Stimulated activated CD8-positive, alpha-beta memory T cell treated with anti-CD3 and anti-CD28 coated beads, Interleukin-15, amount 100 ng/mL, for 24 hours (primary cell): ENCODE results near the gene PSD2.

Source experiments
- DNase-seq: peaks from one replicate; pipeline ENCODE4 v3.0.0-alpha.2; 2020; ENCODE audit warnings: low read depth

The PSD2 gene

DNA sequence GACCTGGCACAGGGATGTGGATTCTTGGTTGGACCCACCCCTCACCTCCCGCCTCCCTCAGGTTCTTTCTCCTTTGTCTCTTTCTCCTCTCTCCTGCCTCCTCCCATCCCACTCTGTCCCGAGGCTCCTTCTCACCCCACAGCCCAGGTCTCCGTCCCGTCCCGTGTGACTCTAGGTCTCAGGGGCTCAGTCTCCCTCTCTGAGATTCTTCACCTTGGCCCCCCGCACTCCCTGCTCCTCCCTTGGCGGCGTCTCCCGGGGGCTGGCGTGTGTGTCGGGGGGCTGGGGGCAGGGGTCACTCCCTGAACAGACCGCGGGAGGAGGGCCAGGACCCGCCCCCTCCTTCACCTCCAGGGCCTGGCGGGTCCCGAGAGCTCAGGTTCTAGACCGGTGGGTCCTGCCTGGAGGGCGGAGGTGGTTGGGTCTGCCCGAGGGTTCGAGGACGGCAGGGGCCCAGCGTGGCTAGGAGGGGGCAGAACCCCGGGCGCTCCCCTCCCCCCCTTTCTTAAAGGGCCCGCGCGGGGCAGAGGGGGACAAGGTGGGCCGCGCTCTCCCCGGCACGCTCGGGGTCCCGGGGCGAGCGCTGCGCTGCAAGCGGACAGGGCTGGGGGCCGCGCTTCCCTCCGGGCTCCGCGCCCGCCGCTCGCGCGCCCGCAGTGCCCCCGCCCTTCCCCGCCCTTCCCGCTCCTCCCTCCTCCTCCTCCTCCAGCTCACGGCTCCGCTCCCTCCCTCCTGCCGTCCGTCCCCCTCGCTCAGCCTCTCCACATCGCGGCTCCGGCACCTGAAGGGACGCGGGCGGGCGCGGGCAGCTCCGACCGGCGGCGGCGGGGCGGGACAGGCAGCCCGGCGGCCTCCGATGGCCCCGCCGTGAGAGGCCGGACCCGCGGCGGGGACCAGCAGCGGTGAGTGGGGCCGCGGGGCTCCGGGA lies at the start of gene PSD2:
Gene PSD2, plus strand, starts transcription at position 735 of the 928 bp plus-strand sequence. CDS start 13,633 bp downstream, outside the sequence.
- no peak for DNase-seq

- no peak for DNase-seq
Measured at GRCh38 chr5:139746691-139747582, 48.7 kb upstream of the PSD2 start.

DNA sequence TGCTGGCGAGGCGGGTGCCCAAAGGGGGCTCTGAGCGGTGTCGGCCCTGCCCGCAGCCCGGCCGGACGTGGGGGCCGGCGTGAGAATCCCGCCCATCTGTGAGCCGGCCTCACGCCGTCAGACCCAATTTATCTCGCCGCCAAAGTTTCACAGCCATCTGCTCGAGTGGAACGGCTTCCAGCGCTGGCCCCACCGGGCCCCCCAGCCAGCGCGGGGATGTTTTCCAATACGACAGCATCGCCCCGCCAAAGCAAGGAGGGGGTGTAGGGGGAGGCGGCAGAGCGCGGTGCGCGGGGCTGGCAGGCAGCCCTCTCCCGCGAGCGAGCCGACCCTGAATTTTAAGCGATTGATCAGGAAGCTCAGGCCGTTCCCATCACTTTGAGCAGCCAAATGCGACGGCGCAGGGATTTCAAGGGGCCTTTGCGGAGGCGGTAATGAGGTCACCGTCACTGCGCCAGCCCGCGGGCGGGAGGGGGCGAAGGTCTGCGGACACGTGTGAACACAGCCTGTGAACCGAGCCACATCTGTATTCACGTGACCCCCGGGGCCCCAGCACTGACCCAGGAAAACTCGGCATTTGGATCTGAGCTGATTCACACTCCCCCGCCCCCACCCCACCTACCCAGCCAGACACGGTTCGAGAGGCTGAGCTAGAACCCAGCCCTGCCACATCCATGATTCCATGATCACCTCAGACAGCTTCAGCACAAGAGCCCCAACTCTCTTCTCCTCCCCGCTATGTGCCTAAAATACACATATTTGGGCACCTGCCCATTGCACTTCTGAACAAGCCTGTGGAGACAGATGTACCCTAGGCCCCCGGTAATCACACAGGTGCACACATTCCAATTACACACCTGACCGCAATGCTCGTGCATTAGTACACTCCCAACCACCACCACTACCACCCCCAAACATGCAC lies 47.8 kb upstream of the PSD2 start:
- no peak for DNase-seq

GRCh38 chr5:139748505-139748826 lies 47.1 kb upstream of the PSD2 start:
- DNase-seq = no peak

DNA sequence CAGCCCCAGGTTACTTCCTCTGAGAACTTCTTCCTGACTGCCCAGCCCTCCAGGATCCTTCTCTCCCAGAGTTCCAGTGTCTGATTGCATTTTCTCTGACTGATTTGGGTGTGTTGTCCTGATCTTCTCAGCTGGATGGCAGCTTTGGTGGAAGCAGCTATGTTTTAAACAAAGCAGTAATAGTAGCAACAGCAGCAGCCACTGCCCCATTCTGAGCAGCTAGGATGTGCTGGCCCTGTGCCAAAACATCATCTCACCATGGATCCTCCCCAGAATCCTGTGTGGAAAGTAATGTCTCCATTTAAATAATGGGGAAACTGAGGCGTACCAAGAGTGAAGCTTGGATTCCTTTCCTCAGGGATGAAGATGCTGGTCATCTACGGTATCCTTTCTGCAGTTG lies 46.4 kb upstream of the PSD2 start:
- no peak for DNase-seq

DNA sequence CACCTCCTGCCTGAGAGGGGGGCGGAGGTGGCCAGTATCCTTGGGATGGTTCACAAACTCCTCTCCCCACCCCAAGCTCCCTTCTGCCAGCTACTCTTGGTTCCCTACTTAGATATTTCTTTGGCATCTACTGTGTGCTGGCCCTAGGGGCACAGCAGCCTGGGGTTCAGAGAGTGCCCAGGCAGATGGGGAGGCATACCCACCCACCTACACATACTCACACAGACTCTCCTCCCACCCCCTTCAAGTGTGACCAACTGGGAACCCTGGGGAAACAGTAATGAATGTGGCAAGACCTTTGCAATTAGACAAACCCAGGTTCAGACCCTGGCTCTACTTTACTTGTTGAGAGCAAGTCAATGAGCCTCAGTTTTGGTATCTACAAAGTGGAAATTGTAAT lies 44.4 kb upstream of the PSD2 start:
- no peak for DNase-seq

- no peak for DNase-seq
Measured at GRCh38 chr5:139752506-139753473, 42.8 kb upstream of the PSD2 start.

DNA sequence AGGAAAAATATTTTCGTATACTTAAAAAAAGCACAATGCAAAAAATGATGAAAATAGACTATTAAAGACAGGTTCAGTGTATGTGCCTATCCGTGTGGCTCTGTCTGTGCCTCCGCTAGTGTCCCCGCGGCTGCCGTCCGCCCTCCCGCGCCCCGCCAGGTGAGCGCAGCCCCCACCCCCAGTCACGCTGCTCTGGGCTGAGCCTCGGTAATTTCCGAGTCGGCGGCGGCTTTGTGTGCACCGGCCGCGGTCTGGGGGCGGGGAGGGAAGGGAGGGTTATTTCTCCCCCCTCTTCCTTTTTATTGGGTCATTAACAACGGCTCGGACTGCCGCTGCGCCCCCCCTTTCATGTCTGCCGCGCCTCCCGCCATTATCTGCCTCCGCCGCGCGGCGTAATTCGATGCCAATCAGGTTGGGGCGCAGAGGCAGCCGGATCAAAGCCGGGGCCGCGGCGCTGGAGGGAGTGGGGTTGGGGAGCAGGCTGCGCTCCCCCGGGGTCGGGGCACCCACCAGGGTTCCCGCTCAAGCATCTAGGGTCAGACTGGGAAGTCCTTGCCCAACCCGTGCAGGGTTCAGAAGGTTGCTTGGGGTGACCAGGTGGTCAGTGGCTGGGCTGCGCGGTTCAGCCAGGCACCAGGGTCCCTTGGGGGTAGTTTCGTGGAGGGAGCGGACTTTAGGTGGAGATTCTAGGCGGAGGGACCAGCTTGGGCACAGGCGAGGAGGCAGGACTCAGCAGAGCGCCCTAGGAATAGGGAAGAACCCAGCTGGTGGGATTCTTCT lies 39.5 kb upstream of the PSD2 start:
- DNase-seq = no peak

DNA sequence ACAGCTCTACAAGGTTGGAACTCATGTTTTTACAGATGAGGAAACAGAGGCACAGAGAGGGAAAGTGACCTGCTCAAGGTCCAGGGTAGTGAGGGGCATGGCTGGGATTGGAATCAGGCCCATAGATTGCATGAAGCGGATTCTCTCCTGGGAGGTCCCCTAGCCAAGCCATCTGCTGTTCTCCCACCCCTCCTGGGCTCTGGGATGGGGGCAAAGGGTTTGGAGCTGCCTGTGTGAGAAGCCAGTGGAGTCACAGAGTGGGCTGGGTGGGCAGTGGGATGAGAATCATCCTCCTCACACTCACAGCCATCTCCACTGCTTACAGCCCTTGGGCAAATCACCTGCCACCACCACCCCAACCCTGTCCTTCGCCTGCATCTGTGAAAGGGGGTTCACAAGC lies 38.6 kb upstream of the PSD2 start:
- DNase-seq = no peak

DNA sequence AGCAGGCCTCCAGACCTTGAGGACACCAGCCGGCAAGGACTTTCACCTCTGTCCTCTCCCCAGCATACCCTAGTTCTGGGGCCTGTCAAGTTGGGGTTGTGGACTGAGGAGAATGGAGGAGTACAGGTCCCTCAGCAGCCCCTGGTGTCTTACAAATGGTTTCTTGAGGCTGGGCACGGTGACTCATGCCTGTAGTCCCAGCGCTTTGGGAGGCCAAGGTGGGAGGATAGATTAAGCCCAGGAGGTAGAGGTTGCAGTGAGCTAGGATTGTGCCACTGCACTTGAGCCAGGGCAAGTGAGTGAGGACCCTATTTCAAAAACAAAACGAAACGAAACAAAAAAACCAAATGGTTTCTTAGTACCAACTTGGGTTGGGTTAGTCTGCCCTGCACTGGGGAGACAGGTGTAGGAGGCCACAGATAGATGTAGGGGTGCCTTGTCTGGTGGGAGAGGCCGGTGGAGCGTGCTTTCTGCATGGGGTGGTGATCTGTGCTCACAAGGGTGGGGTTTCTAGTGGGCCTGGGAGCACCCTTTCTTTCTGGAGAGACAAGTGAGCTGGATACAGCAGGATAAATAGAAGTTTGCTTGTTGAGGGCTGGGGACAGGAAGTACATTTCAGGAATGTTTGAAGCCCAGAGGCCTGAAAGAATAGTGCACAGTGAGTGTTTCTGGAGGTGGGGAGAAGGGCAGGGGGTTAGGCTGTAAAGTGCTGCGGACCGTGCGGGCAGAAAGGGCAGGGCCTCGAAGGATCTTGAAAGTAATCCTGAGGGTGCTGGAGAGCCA lies 37.7 kb upstream of the PSD2 start:
- no peak for DNase-seq

GRCh38 chr5:139758510-139759075 lies 37.0 kb upstream of the PSD2 start:
- no peak for DNase-seq

DNA sequence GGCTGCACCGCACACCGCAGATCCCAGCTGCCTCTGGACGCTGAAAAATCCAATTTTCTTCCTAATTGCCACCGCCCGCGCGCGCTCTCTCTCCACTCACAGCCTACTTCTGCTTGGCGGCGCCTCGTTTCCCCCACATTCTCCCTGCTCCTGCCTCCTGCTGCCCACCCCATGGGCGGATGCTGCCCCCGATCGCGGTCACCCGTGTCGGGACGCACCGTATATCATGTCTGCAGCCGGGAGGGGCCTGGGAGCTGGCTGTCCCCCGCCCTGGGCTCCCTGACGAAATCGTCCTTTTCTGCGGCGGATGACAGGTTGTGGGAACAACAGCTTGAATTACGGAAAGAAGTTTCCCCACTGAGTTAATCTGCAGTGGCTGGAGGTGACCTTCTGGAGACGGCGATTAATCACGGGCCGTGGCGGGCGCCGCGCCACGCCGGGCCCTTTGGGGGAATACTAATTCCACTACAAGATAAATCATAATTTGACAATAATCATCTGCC lies 36.3 kb upstream of the PSD2 start:
- no peak for DNase-seq

GRCh38 chr5:139760066-139761056 lies 35.2 kb upstream of the PSD2 start:
- no peak for DNase-seq

GRCh38 chr5:139761057-139761450 lies 34.6 kb upstream of the PSD2 start:
- DNase-seq = no peak

DNA sequence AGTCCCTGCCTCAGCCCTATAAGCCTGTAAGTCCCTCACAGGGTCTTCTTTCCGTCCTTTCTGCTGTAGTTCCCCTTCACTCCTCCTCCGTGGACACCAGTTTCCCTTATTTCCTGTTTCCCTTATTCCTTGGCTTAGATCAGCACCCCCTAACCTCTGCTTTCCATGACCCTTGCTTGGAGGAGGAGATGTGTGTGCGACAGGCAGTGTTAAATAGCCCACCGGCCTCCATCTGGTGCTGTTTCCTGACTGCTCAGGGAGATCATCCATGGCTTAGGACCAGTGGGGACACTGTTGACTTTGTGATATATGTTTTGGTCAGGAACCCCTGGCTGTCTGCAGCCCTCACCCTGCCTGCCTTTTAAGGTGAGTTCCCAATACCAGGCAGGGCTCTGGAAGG lies 34.1 kb upstream of the PSD2 start:
- DNase-seq = no peak

DNA sequence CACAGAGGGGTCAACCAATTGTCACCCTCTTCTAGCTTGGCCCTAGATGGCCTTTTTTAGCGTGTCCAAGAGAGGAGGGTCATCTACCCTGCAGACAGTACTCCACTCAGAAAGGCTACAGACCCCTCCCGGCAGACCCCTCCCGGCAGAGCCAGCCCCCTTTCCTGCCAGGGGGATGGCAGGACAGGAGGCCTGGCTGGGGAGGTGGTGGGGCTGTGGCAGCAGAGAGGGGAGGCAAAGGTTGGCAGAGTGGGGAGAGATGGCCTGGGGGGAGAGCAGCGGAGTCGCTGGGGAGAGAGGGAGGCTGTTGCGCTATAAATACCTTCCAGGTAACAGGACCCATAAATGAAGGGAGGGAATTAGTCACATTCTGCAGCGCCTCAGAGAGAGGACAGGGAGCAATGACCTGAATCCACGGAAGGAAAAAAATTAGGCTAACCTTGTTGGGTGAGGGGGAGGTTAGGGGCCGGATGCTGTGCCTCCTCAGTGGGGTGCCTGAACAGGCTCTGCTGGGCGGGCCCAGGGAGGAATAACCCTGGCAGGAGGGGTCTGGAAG lies 32.9 kb upstream of the PSD2 start:
- no peak for DNase-seq
